ENCODE results near the gene GBX1. TPM values are rescaled to one million over a fixed set of nuclear protein-coding genes. Genes with fewer than 3 reads are reported as not detected.

GBX1 gene
- total RNA-seq, 1 experiment from 2014 or later: not detected

GRCh38 chr7:151197932-151198331, 30.4 kb upstream of the GBX1 start:
- DNase-seq: no peak

More at GRCh38 chr7:151197932-151198331, 30.4 kb upstream of the GBX1 start:
- no peak overlapping the region for H3K4me3 Mint-ChIP-seq
- Histone ChIP-seq H2BK5ac (ENCODE audit: insufficient read length, low read length) (no peak overlapping the region), H3K9ac (ENCODE audit: extremely low read depth, insufficient read length, low read length) (no peak overlapping the region), H3K4me2 (ENCODE audit: insufficient read depth, insufficient read length, low read length) (no peak overlapping the region), H3K56ac (ENCODE audit: insufficient read length, low read depth, low read length) (no peak overlapping the region), H3K9me3 (ENCODE audit: control insufficient read depth, low read depth, low read length) (no peaks in the 10 kb centered on the region), H3K23ac (ENCODE audit: insufficient read length, low read depth, low read length) (no peak overlapping the region), H4K8ac (replicated peaks; ENCODE audit: insufficient read length, low read depth, low read length) (no peak overlapping the region), H2BK120ac (ENCODE audit: low read depth, low read length, poor library complexity, severe bottlenecking) (no peak overlapping the region), H2AFZ (ENCODE audit: low read length) (no peak overlapping the region), H3K4ac (ENCODE audit: low read depth, low read length) (no peak overlapping the region), H2BK12ac (ENCODE audit: insufficient read length, low read depth, low read length) (no peak overlapping the region), H4K5ac (ENCODE audit: insufficient read length, low read depth, low read length) (no peak overlapping the region), H3K79me1 (ENCODE audit: insufficient read depth, low read depth, low read length, poor library complexity, severe bottlenecking) (no peaks in the 10 kb centered on the region), H3K23me2 (ENCODE audit: insufficient read length, low read depth, low read length, poor library complexity, severe bottlenecking) (no peaks in the 10 kb centered on the region), H4K20me1 (ENCODE audit: control insufficient read depth, insufficient read depth, insufficient read length) (no peaks in the 10 kb centered on the region), H4K91ac (ENCODE audit: insufficient read length, low read depth, low read length) (no peak overlapping the region), H3K27ac (ENCODE audit: insufficient read length, low read depth, low read length) (no peak overlapping the region), H2BK20ac (ENCODE audit: low read depth, low read length, poor library complexity, severe bottlenecking) (no peak overlapping the region), H3T11ph (ENCODE audit: low read length) (no peak overlapping the region), H2AK5ac (ENCODE audit: insufficient read length, low read length) (no peak overlapping the region), H3K79me2 (ENCODE audit: insufficient read depth, low read length) (no peaks in the 10 kb centered on the region), H3K27me3 (ENCODE audit: insufficient read depth, low read length) (no peaks in the 10 kb centered on the region; the same call in 1 of the 2 replicates), H2BK15ac (ENCODE audit: low read depth, low read length) (no peak overlapping the region), H3K18ac (ENCODE audit: insufficient read length, low read depth, low read length) (no peak overlapping the region), H3K14ac (ENCODE audit: insufficient read depth, low read length) (no peak overlapping the region), H3K4me1 (ENCODE audit: insufficient read depth, low read length) (no peaks in the 10 kb centered on the region; the same call in 1 of the 2 replicates)
- no peaks in the 10 kb centered on the region for H3K9me3 Mint-ChIP-seq
- no peak overlapping the region for H3K27ac Mint-ChIP-seq
- TF ChIP-seq CTCF (conservative IDR thresholded peaks at IDR 0.05): no peak
- H3K36me3 Mint-ChIP-seq (ENCODE audit: insufficient read depth in 1 of 3, low read depth in 3 of 3): no peaks in the 10 kb centered on the region
- peaks cover 3 to 5% of the 10 kb centered on the region in 2 experiments for H3K4me1 Mint-ChIP-seq
- H3K27me3 Mint-ChIP-seq (ENCODE audit: low read depth): peaks cover 20% of the 10 kb centered on the region
